Activated naive CD4-positive, alpha-beta T cell treated with anti-CD3 and anti-CD28 coated beads, Interleukin-2, amount 10 ng/mL, durations not matched to agents 7 days and 5 days (primary cell): ENCODE data around the gene TNS1.

Experiments used
- CTCF ChIA-PET: fragments of 350-600 bp; sonication (Branson Sonifier 250); formaldehyde crosslinking; loops from one replicate; lab custom pipeline; 2021; ENCODE audit warnings: antibody characterized with exemption; lab: Charles Lee
- DNase-seq: peaks from one replicate; pipeline ENCODE4 v3.0.0-alpha.2; 2020
- H3K27ac Mint-ChIP-seq: one replicate; pipeline ENCODE4 v1.8.0; 2021; ENCODE audit warnings: mild to moderate bottlenecking, moderate library complexity, mixed read lengths
- H3K27me3 Mint-ChIP-seq: one replicate; pipeline ENCODE4 v1.8.0; 2021; ENCODE audit warnings: mild to moderate bottlenecking, mixed read lengths
- H3K36me3 Mint-ChIP-seq: one replicate; pipeline ENCODE4 v1.8.0; 2021; ENCODE audit warnings: mixed read lengths
- H3K4me1 Mint-ChIP-seq: one replicate; pipeline ENCODE4 v1.8.0; 2021; ENCODE audit warnings: mixed read lengths
- H3K4me3 Mint-ChIP-seq: one replicate; pipeline ENCODE4 v1.8.0; 2021; ENCODE audit warnings: mild to moderate bottlenecking, moderate library complexity, mixed read lengths
- H3K9me3 Mint-ChIP-seq: one replicate; pipeline ENCODE4 v1.8.0; 2021; ENCODE audit warnings: mixed read lengths

TNS1 gene

DNA sequence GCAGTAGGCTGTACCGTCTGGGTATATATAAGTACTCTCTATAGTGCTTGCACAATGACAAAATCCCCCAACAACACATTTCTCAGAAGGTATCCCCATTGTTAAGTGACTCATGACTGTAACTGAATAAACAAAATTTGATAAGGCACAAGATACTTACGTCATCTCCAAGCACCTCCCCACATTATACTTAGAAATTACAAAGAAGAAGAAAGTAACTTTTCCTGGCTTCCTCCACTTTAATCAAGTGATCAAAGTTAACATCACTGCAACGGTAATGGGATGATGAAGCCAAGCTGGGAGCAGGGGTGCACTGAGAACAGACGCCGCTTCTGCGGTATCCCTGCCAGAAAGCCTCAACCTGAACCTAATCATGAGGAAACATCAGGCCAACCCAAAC, 9.7 kb downstream of the TNS1 start:
- no peak overlapping the region for H3K4me3 Mint-ChIP-seq
- CTCF ChIA-PET, result interaction anchor here (0.5 to 4.7 kb wide), 17 partner anchors 9 to 216 kb away, joined by 3 to 43 read pairs (median 4); partner anchors contain the start of gene RUFY4
- DNase-seq, result no peak
- no peak overlapping the region for H3K27ac Mint-ChIP-seq
- no peaks in the 10 kb centered on the region for H3K9me3 Mint-ChIP-seq
- H3K4me1 Mint-ChIP-seq, result no peaks in the 10 kb centered on the region
- peaks cover 19% of the 10 kb centered on the region for H3K27me3 Mint-ChIP-seq
- H3K36me3 Mint-ChIP-seq, result no peaks in the 10 kb centered on the region

DNA sequence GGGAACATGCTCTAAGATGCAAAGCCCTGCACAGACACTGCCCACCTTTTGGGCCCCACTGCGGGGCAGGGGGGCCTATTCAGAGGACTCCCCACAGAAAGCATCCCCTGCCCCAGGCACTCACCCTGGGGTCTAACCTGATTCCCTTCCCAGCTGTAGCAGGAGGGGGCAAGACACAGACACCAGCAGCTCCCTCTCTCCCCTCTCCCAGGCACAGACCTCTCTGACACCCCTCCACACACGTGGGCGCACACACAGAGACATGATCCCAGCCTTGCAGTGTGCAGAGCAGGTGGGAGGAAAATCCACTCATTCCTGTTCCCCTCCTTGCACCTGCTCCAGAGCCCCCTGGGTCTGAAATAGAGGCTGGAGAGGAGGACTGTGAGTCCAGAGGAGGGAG, 10.7 kb downstream of the TNS1 start:
- H3K4me3 Mint-ChIP-seq, result no peak overlapping the region
- H3K36me3 Mint-ChIP-seq, result no peaks in the 10 kb centered on the region
- no peak for DNase-seq
- H3K27me3 Mint-ChIP-seq, result peaks cover 19% of the 10 kb centered on the region
- CTCF ChIA-PET, result interaction anchor here (0.7 to 8.0 kb wide), 5 partner anchors 10 to 206 kb away, joined by 3 to 96 read pairs (median 11); partner anchors contain the start of gene TNS1
- no peak overlapping the region for H3K27ac Mint-ChIP-seq
- no peaks in the 10 kb centered on the region for H3K9me3 Mint-ChIP-seq
- H3K4me1 Mint-ChIP-seq, result no peaks in the 10 kb centered on the region

DNA sequence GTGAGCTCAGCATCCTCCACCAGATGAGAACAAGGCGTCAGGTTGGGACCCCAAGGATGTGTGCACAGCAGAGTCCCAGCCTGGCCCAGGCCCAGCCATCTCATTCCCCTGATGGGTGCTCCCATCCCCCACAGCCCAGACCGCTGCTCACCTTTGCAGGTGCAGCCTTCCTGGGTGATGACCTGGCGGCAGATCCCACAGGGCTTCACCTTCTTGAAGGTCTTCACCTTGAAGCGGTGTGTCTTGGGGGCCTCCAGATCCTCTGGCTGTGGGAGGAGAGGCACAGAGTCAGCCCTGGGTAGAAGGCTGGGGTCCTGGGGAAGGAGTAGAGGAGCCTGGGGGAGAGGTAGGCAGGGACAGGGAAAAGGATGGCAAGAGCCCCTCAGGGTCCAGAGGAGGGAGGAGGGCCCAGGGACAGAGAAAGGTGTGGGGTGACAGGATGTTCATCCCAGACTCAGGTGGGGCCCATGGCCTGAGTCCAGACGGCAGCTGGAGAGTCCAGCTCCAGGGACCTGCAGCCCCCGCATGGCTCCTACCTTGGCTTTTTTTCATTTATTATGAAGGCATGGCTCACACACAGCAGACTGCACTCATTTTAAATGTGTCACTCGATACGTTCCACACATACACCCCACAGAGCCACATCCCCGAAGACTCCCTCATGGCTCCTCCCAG, 11.9 kb downstream of the TNS1 start:
- CTCF ChIA-PET, result interaction anchor here (6.5 to 8.0 kb wide), 2 partner anchors 201 to 205 kb away, joined by 64 to 96 read pairs; no protein-coding TSS in a partner anchor

DNA sequence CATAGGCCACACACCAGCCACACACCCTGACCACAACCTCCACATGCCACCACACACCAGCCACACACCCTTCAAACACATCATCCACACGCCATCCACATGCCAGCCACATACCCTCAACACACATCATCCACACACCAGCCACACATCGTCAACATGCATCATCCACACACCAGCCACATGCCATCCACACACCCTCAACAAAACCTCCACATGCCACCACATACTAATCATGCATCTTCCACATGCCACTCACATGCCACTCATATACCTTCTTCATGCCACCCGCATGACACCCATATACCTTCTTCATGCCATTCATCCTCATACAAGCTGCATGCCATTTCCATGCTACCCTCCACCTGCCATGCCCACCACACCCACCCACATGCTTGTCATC, 12.4 kb downstream of the TNS1 start:
- DNase-seq, result no peak
- Mint-ChIP-seq H3K4me3 (no peak overlapping the region), H3K27ac (no peak overlapping the region), H3K27me3 (peaks cover 21% of the 10 kb centered on the region), H3K9me3 (no peaks in the 10 kb centered on the region), H3K4me1 (no peaks in the 10 kb centered on the region), H3K36me3 (no peaks in the 10 kb centered on the region)
- CTCF ChIA-PET, result interaction anchor here (6.5 to 8.0 kb wide), 2 partner anchors 200 to 205 kb away, joined by 64 to 96 read pairs; no protein-coding TSS in a partner anchor

More for the DNA sequence above, 11.9 kb downstream of the TNS1 start:
- no peaks in the 10 kb centered on the region for H3K4me1 Mint-ChIP-seq
- no peaks in the 10 kb centered on the region for H3K36me3 Mint-ChIP-seq
- peaks cover 21% of the 10 kb centered on the region for H3K27me3 Mint-ChIP-seq
- no peak overlapping the region for H3K4me3 Mint-ChIP-seq
- DNase-seq, result no peak
- no peak overlapping the region for H3K27ac Mint-ChIP-seq
- H3K9me3 Mint-ChIP-seq, result no peaks in the 10 kb centered on the region

DNA sequence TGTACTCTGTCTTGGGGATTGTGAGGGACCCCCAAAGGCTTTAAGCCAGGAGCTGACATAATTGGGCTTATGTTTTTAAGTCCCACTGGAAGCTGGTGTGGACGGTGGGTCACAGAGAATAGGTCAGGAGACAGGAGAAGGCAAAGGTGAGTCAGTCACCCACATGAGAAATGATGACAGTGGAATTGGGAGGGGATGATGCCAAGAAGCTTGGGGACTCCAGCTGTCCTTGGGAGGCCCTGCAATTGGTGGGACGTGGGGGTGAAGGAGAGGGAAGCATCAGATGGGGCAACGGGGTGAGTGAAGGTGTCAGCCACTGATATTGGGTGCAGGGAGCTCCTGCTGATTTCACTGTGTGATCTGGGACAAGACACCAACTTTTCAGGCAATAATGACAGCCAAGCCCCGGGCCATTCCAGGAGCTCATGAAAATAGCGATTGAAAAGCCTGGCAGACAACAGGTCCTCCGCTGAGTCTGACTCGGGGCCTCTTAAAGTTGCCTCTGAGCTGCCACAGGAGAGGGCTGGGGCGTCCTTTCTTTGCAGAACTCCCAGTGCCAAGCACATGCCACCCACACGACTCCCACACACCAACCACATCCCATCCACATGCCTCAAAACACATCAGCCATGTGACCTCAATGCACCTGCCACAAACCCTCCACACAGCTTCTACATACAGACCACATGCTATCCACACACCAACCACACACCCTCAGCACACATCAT, 13.4 kb downstream of the TNS1 start:
- Mint-ChIP-seq H3K27me3 (peaks cover 17% of the 10 kb centered on the region), H3K27ac (no peak overlapping the region), H3K9me3 (no peaks in the 10 kb centered on the region), H3K4me1 (no peaks in the 10 kb centered on the region), H3K36me3 (no peaks in the 10 kb centered on the region), H3K4me3 (no peak overlapping the region)
- DNase-seq, result no peak
- CTCF ChIA-PET, result interaction anchor here (0.7 to 8.0 kb wide), 16 partner anchors 10 to 211 kb away, joined by 3 to 96 read pairs (median 4); no protein-coding TSS in a partner anchor

DNA sequence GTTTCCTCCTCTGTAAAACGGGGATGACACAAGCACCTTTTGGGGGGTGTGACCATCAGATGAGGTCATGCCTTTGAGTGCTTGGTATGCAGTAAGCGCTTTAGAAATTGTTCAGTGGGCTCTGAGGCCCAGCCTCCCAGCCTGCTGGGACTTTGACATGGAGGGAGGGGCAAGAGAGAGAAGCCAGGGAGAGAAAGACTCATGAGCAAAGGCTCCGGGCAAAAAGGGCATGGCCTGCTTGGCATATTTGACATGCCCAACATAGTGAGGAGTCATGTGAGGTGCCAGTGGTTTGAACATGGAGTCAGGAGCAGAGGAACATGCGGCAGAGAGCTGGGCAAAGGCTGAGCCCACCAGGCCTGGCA, 14.0 kb downstream of the TNS1 start:
- no peak overlapping the region for H3K4me3 Mint-ChIP-seq
- CTCF ChIA-PET, result interaction anchor here (0.7 to 8.0 kb wide), 13 partner anchors 11 to 210 kb away, joined by 3 to 96 read pairs (median 4); no protein-coding TSS in a partner anchor
- no peaks in the 10 kb centered on the region for H3K9me3 Mint-ChIP-seq
- DNase-seq, result no peak
- H3K27ac Mint-ChIP-seq, result no peak overlapping the region
- H3K36me3 Mint-ChIP-seq, result no peaks in the 10 kb centered on the region
- H3K4me1 Mint-ChIP-seq, result no peaks in the 10 kb centered on the region
- H3K27me3 Mint-ChIP-seq, result peaks cover 15% of the 10 kb centered on the region

DNA sequence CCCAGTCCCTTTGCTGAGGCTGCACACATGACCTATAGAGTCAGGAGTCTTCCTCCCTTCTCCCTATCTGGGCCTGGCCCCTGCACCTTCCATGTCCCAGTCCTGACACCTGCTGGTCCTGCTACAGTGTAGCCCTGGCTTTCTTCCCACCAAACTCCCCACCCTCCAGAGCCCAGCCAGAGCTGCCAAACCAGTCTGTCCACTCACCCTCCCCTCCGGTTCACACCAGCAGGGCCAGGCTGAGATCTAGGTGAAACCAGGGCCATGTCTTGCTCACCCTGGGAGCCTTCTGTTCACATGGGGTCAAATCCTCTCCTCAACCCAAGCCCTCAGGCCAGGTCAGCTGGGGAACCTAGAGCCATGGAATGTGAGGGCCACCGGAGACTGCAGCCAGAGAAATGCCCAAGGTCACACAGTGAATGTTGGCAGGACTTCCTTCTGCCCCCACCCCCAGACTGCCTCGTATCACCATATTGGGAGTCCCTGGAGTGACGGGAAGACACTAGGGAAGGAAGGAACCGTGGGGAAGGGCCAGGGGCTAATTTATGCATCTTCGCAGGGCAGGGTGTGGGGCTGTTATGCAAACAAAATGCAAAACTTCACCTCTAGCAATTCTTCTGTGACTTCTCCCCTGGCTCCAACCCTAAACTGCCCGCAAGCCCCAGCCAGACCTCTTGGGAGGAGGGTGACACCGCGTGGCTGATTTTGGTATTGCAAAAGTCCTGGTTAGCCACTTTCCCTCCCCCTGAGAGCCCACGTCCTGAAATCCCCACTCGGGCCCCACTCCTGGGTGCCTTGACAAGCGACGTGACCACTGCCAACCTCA, 14.6 kb downstream of the TNS1 start:
- Mint-ChIP-seq H3K36me3 (no peaks in the 10 kb centered on the region), H3K4me3 (no peak overlapping the region), H3K27me3 (peaks cover 15% of the 10 kb centered on the region), H3K27ac (peak overlapping the region; percentile 28), H3K4me1 (no peaks in the 10 kb centered on the region), H3K9me3 (no peaks in the 10 kb centered on the region)
- DNase-seq, result peak; percentile 82
- CTCF ChIA-PET, result interaction anchor here (0.6 to 8.0 kb wide), 8 partner anchors 12 to 210 kb away, joined by 3 to 96 read pairs (median 4); no protein-coding TSS in a partner anchor

DNA sequence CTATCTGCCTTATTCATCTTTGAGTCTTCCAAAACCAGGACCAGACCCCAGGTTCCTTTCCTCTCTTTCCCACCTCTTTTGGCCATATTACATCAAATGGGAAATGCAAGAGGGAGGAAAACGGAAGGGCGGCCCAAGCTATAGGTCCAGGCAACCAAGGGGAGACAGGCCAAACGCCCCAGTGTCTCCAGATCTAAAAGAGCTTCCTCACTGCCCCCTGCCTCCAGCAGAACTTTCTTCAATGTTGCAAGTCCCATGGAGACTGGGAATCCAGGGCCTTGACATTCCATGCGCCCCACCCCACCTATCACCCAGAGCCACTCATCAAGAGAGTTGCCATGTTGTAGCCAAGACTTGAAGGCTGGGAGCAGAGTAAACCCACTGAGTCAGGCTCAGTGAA, 15.4 kb downstream of the TNS1 start:
- no peak for DNase-seq
- Mint-ChIP-seq H3K9me3 (no peaks in the 10 kb centered on the region), H3K36me3 (no peaks in the 10 kb centered on the region), H3K27me3 (peaks cover 11% of the 10 kb centered on the region), H3K4me1 (no peaks in the 10 kb centered on the region), H3K27ac (no peak overlapping the region), H3K4me3 (no peak overlapping the region)
- CTCF ChIA-PET, result interaction anchor here (0.6 to 8.0 kb wide), 6 partner anchors 13 to 202 kb away, joined by 3 to 96 read pairs (median 4); no protein-coding TSS in a partner anchor

DNA sequence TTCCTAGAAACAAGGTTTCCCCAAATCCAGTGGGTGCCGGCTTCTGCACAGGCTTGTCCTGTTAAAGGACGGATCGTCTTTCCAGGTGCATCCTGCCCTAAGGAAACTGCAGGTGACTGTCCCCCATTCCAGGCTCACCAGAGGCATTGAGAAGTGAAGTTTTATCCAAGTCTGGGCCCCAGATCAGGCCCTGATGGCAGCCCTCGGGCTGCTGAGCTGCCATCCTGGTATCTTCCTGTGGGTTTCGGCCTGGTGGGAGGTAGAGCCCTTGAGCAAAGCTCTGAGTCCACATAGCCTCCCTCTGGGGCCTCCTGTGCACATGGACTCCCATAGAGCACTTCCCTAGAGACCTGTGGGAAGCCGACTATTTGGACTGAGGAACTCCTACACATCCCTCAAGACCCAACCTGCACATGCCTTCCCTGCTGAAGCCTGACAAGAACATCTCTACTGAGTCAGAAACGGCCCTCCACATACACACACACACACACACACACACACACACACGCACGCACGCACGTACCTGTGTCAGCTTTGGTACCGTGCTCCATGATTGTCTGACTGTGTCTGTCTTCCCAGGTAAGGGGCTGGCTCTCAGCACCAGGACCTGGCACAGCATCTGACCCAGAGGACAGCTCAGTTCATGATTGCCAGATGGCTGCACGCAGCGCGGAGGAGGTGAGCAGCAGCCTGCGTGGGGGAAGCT, 16.4 kb downstream of the TNS1 start:
- CTCF ChIA-PET, result interaction anchor here (6.5 to 8.0 kb wide), 2 partner anchors 196 to 201 kb away, joined by 64 to 96 read pairs; no protein-coding TSS in a partner anchor
- H3K27ac Mint-ChIP-seq, result no peak overlapping the region

DNA sequence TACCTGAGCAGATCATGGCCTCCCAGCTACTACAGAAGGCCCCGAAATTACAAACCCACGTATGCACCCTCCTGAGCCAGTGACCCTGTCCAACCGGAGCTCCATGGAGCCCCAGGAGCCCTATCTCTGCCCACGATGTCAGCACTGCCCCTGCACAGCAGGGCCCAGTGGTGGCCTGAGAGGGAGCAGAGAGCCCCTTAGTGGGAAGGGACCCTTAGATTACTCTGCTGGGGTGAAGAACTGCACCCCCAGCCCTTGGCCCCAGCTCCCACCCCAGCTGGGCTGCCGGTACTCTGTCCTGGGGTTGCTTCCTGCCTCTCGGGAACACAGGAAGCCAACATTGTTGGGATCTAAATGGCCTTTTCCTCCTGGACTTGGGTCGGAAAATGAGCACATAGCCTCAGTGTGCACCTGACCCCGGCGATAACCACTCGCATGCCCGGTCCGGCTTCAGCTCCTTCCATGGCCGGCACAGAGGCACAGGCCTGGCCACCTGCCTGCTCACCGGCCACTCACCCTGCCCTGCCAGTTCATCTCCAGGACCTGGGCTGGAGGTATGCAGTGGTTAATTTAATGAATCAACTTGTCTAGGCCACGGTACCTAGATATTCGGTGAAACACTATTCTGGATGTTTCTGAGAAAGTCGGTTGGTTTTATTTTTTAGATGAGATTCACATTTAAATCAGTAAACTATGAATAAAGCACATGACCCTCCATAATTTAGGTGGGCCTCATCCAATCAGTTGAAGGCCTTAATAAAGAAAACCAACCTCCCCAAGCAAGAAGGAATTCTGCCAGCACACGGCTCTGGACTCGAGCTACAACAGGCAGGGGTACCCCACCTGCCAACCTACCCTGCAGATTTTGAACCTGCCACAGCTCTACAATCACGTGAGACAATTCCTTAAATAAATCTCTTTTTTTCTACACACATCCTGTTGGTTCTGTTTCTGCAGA, 19.2 kb downstream of the TNS1 start:
- H3K27me3 Mint-ChIP-seq, result peaks cover 19% of the 10 kb centered on the region

More for the DNA sequence above, 16.4 kb downstream of the TNS1 start:
- Mint-ChIP-seq H3K27me3 (peaks cover 10% of the 10 kb centered on the region), H3K9me3 (no peaks in the 10 kb centered on the region), H3K36me3 (no peaks in the 10 kb centered on the region), H3K4me3 (no peak overlapping the region), H3K4me1 (no peaks in the 10 kb centered on the region)
- no peak for DNase-seq

DNA sequence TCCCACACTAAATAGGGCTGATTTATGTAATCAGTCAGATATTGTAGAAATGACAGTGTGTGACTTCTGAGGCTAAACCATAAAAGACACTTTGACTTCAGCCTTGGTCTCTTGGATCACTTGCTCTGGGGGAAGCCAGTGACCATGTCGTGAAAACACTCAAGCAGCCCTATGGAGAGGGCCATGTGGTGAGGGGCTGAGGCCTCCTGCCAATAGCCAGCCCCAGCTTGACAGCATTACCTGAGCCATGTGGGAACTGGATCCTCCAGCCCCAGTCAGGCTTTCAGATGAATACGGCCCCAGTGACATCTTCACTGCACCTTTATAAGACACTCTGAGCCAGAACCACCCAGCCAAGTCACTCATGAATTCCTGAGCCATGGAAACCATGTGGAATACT, 20.8 kb downstream of the TNS1 start:
- Mint-ChIP-seq H3K27me3 (peaks cover 13% of the 10 kb centered on the region), H3K9me3 (no peaks in the 10 kb centered on the region), H3K27ac (no peak overlapping the region), H3K4me3 (no peak overlapping the region), H3K4me1 (no peaks in the 10 kb centered on the region), H3K36me3 (no peaks in the 10 kb centered on the region)
- CTCF ChIA-PET, result no interaction called here
- no peak for DNase-seq

More for the DNA sequence above, 19.2 kb downstream of the TNS1 start:
- H3K9me3 Mint-ChIP-seq, result no peaks in the 10 kb centered on the region
- no peaks in the 10 kb centered on the region for H3K4me1 Mint-ChIP-seq
- no peak overlapping the region for H3K4me3 Mint-ChIP-seq
- H3K36me3 Mint-ChIP-seq, result no peaks in the 10 kb centered on the region
- H3K27ac Mint-ChIP-seq, result no peak overlapping the region
- CTCF ChIA-PET, result interaction anchor here (0.6 to 2.5 kb wide), 3 partner anchors 10 to 52 kb away, joined by 3 to 13 read pairs (median 3); no protein-coding TSS in a partner anchor
- no peak for DNase-seq

DNA sequence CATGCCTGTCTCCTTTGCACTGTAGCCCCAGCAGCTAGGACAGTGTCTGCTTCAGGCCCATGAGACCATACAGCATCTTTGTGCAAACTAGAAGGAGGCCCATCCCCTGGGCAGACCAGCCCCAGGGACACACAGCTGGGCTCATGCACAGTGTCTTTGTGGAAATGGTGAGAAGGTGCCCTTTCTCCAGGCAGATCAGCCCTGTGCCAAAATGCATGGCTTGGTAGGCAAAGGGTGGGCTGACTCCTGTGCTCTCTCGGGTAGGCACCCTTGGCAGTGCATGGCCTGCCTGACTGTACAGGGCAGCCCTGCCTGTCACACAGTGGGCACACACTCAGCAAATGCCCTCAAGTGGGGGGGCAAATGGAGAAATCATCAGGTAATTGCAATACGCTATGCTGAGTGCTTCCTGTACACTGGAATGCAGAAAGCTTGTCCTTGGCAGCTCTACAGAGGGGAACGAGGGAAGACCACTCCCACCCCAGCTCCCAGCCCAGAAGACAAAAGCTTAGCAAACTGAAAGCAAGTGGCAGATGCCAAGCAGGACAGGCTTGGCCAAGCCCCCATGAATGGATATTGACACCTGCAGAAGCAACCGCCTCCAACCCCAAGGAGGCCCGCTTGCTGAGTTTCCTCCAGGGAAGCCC, 21.6 kb downstream of the TNS1 start:
- Mint-ChIP-seq H3K9me3 (no peaks in the 10 kb centered on the region), H3K27ac (no peak overlapping the region), H3K4me1 (no peaks in the 10 kb centered on the region), H3K4me3 (no peak overlapping the region), H3K27me3 (peaks cover 12% of the 10 kb centered on the region), H3K36me3 (no peaks in the 10 kb centered on the region)
- CTCF ChIA-PET, result interaction anchor here (1.3 kb wide), 1 partner anchor 196 kb away, joined by 5 read pairs; no protein-coding TSS in a partner anchor
- DNase-seq, result no peak
